HCT116 (cell line): ENCODE data around the gene DHFR2. TPM values are rescaled to one million over a fixed set of nuclear protein-coding genes. Genes with fewer than 3 reads are reported as not detected.

Experiments used
- ATAC-seq: fragments of 200-7000 bp; cut with Tn5 transposase; 2 replicates; pipeline ENCODE4 v1.9.1; 2020; ENCODE audit warnings: mild to moderate bottlenecking, moderate library complexity
- BruUV-seq: library from RNA; stranded (reverse); fragments of 400-500 nt; replicated peaks from 2 replicates; lab custom pipeline; 2021; lab: Mats Ljungman, UMichigan
- CTCF ChIA-PET: fragments of 300-600 bp; sonication (Branson Sonifier 250); formaldehyde crosslinking; loops from one replicate; lab custom pipeline; 2021; ENCODE audit warnings: antibody characterized with exemption; lab: Charles Lee
- POLR2A ChIA-PET: fragments of 300-600, 350-600 bp; sonication (Branson Sonifier 250); formaldehyde crosslinking; loops from one replicate; lab custom pipeline; 2021; ENCODE audit warnings: antibody characterized with exemption; lab: Charles Lee
- RAD21 ChIA-PET, 2 experiments: fragments of 300-600 bp; sonication (Branson Sonifier 250); formaldehyde crosslinking; loops; one replicate each; lab custom pipeline; 2023; ENCODE audit warnings: low total read pairs in 2 of 2; ENCODE audit not compliant: uncharacterized antibody in 2 of 2, unreplicated experiment in 2 of 2, low non-redundant PET in 1 of 2; lab: Charles Lee
- DNase-seq: peaks from one replicate; pipeline ENCODE4 v3.0.0-alpha.2; 2010; ENCODE audit warnings: low read depth, low spot score
- H2AFZ ChIP-seq: fragments of 200-600 bp; shearing (Covaris generic), sonication (generic); 2 replicates; pipeline ENCODE4 v1.6.1; 2017; ENCODE audit warnings: low read depth, mixed run types, mixed read lengths, antibody characterized with exemption, low read length; ENCODE audit not compliant: poor library complexity, severe bottlenecking
- H3K27ac ChIP-seq: 2 replicates; pipeline ENCODE4 v1.5.1; 2012; ENCODE audit warnings: low read depth, low read length
- H3K27me3 ChIP-seq: fragments of 200-600 bp; sonication (generic); 2 replicates; pipeline ENCODE4 v1.6.1; 2016; ENCODE audit warnings: mixed run types, low read length, mixed read lengths; ENCODE audit not compliant: insufficient read depth
- H3K36me3 ChIP-seq, 2 experiments: fragments of 200-500 bp in 1 of 2; fragments of 200-600 bp in 1 of 2; sonication (Bioruptor generic) in 1 of 2; sonication (generic) in 1 of 2; 2 replicates each; pipeline versions ENCODE4 v1.5.1 to v1.6.1; 2014 to 2016; ENCODE audit warnings: low read length in 2 of 2, inconsistent platforms in 1 of 2, mixed read lengths in 1 of 2, mixed run types in 1 of 2; ENCODE audit not compliant: insufficient read depth in 2 of 2, control insufficient read depth in 1 of 2
- H3K4me1 ChIP-seq, 2 experiments: fragments of 200-600 bp in 1 of 2; sonication (generic) in 1 of 2; 2 replicates each; pipeline versions ENCODE4 v1.5.1 to v1.6.1; 2012 to 2017; ENCODE audit warnings: low read length in 2 of 2, inconsistent platforms in 1 of 2, mild to moderate bottlenecking in 1 of 2, mixed read lengths in 1 of 2, mixed run types in 1 of 2, moderate library complexity in 1 of 2; ENCODE audit not compliant: insufficient read depth in 2 of 2, control insufficient read depth in 1 of 2
- H3K4me2 ChIP-seq: fragments of 200-600 bp; sonication (generic); 2 replicates; pipeline ENCODE4 v1.6.1; 2017; ENCODE audit warnings: mixed run types, low read length, mixed read lengths
- H3K4me3 ChIP-seq, 2 experiments: fragments of 200-600 bp in 1 of 2; sonication (generic) in 1 of 2; replicated peaks in 1 of 2; 2 replicates each; pipeline ENCODE4 v1.5.1; 2011 to 2016; ENCODE audit warnings: low read length in 2 of 2, control low read depth in 1 of 2, low read depth in 1 of 2, mild to moderate bottlenecking in 1 of 2, mixed read lengths in 1 of 2, mixed run types in 1 of 2
- H3K79me2 ChIP-seq: fragments of 200-600 bp; sonication (generic); 2 replicates; pipeline ENCODE4 v1.6.1; 2017; ENCODE audit warnings: mild to moderate bottlenecking, mixed run types, low read length, moderate library complexity, mixed read lengths; ENCODE audit not compliant: insufficient read depth
- H3K9ac ChIP-seq: fragments of 200-600 bp; sonication (generic); 2 replicates; pipeline ENCODE4 v1.6.1; 2016; ENCODE audit warnings: low read length, mixed read lengths
- H3K9me2 ChIP-seq: fragments of 200-600 bp; sonication (generic), shearing (Covaris generic); 2 replicates; pipeline ENCODE4 v1.6.1; 2017; ENCODE audit warnings: mixed run types, mild to moderate bottlenecking, moderate library complexity; ENCODE audit not compliant: insufficient read depth
- H3K9me3 ChIP-seq, 2 experiments: fragments of 200-500 bp in 1 of 2; fragments of 200-600 bp in 1 of 2; sonication (Bioruptor generic) in 1 of 2; sonication (generic) in 1 of 2; 2 replicates each; pipeline ENCODE4 v1.6.1; 2014 to 2017; ENCODE audit warnings: low read length in 2 of 2, mixed read lengths in 2 of 2, inconsistent platforms in 1 of 2, low read depth in 1 of 2, mild to moderate bottlenecking in 1 of 2, mixed run types in 1 of 2, moderate library complexity in 1 of 2; ENCODE audit not compliant: control insufficient read depth in 1 of 2, insufficient read depth in 1 of 2
- H4K20me1 ChIP-seq: fragments of 200-600 bp; sonication (generic), shearing (Covaris generic); 2 replicates; pipeline ENCODE4 v1.6.1; 2017; ENCODE audit warnings: mixed run types, mild to moderate bottlenecking, moderate library complexity; ENCODE audit not compliant: insufficient read depth
- CEBPB ChIP-seq: IDR thresholded peaks from 2 replicates; pipeline ENCODE4 v1.6.1; 2012; ENCODE audit warnings: low read depth
- ELF1 ChIP-seq: IDR thresholded peaks from 2 replicates; pipeline ENCODE4 v1.6.1; 2012; ENCODE audit warnings: low read depth, borderline replicate concordance
- EZH2phosphoT487 ChIP-seq: fragments of 200-600 bp; IDR thresholded peaks from 2 replicates; pipeline ENCODE4 v1.6.1; 2018; ENCODE audit warnings: antibody characterized with exemption, borderline replicate concordance
- FOSL1 ChIP-seq: IDR thresholded peaks from 2 replicates; pipeline ENCODE4 v1.6.1; 2012; ENCODE audit warnings: low read depth
- MAX ChIP-seq: IDR thresholded peaks from 2 replicates; pipeline ENCODE4 v1.6.1; 2012
- POLR2A ChIP-seq: IDR thresholded peaks from 2 replicates; pipeline ENCODE4 v1.7.0; 2011; ENCODE audit warnings: borderline replicate concordance; ENCODE audit not compliant: insufficient read depth, insufficient read length; ENCODE audit errors: extremely low read depth
- RAD21 ChIP-seq: IDR thresholded peaks from 2 replicates; pipeline ENCODE4 v1.6.1; 2012; ENCODE audit warnings: low read depth, mild to moderate bottlenecking
- REST ChIP-seq: IDR thresholded peaks from 2 replicates; pipeline ENCODE4 v1.6.1; 2012; ENCODE audit warnings: low read depth
- SIN3A ChIP-seq: IDR thresholded peaks from 2 replicates; pipeline ENCODE4 v1.6.1; 2012; ENCODE audit warnings: low read depth
- SRF ChIP-seq: IDR thresholded peaks from 2 replicates; pipeline ENCODE4 v1.6.1; 2012; ENCODE audit warnings: low read depth
- ZBTB33 ChIP-seq: IDR thresholded peaks from 2 replicates; pipeline ENCODE4 v1.6.1; 2011; ENCODE audit warnings: mild to moderate bottlenecking, low read length, moderate library complexity; ENCODE audit not compliant: insufficient replicate concordance; ENCODE audit errors: extremely low read depth
- intact Hi-C: fragments of 100-400 bp; cut with micrococcal nuclease; formaldehyde crosslinking; loops from 2 replicates; pipeline ENCODE4 v1.10.0; 2022
- total RNA-seq: library from RNA; stranded (reverse); gene quantifications from one replicate; pipeline ENCODE4 v1.2.1, GENCODE V29; 2021; ENCODE audit not compliant: unreplicated experiment
- TF ChIP-seq, protein P1 (sequence below), 3 experiments: fragments of 200-600 bp in 1 of 3; sonication (generic) in 1 of 3; IDR thresholded peaks in 2 of 3; conservative IDR thresholded peaks in 1 of 3; 2 replicates each; pipeline ENCODE4 v1.5.1; 2012 to 2017; ENCODE audit warnings: low read depth in 2 of 3, low read length in 2 of 3, antibody characterized with exemption in 1 of 3, borderline replicate concordance in 1 of 3, control low read depth in 1 of 3, mild to moderate bottlenecking in 1 of 3, mixed read lengths in 1 of 3, mixed run types in 1 of 3, moderate library complexity in 1 of 3; ENCODE audit not compliant: insufficient read depth in 1 of 3

DHFR2 gene
- total RNA-seq, 1 experiment from 2014 or later, result 1.8 TPM

GRCh38 chr3:94009608-94010007, 53.1 kb downstream of the DHFR2 start:
- H3K4me3 ChIP-seq, result no peak overlapping the region
- RAD21 ChIA-PET, result no interaction called here
- no peak for ATAC-seq
- TF ChIP-seq MAX (no peak), EZH2phosphoT487 (no peak), ELF1 (no peak), RAD21 (no peak), SIN3A (no peak)
- no peak overlapping the region for H2AFZ ChIP-seq
- intact Hi-C loops, result no loop called here
- no TSS peak for BruUV-seq
- H3K9me2 ChIP-seq, result no peaks in the 10 kb centered on the region
- DNase-seq, result no peak
- H3K9ac ChIP-seq, result no peak overlapping the region
- H4K20me1 ChIP-seq, result no peaks in the 10 kb centered on the region
- H3K79me2 ChIP-seq, result no peaks in the 10 kb centered on the region
- H3K36me3 ChIP-seq, result no peaks in the 10 kb centered on the region
- CTCF ChIA-PET, result interaction anchor here (1.0 to 1.5 kb wide), 2 partner anchors 8 to 60 kb away, joined by 3 to 4 read pairs; no protein-coding TSS in a partner anchor
- no peak overlapping the region for H3K4me2 ChIP-seq
- no peaks in the 10 kb centered on the region for H3K27me3 ChIP-seq
- POLR2A ChIA-PET, result no interaction called here
- H3K27ac ChIP-seq, result no peak overlapping the region
- H3K4me1 ChIP-seq, result no peaks in the 10 kb centered on the region
- no peaks in the 10 kb centered on the region for H3K9me3 ChIP-seq

GRCh38 chr3:94008253-94008652, 54.5 kb downstream of the DHFR2 start:
- H3K9ac ChIP-seq, result no peak overlapping the region
- no peak overlapping the region for H3K27ac ChIP-seq
- no peaks in the 10 kb centered on the region for H4K20me1 ChIP-seq
- H3K36me3 ChIP-seq, result no peaks in the 10 kb centered on the region
- ChIA-PET RAD21 (no interaction called here), CTCF (no interaction called here), POLR2A (interaction anchor here (0.7 kb wide), 1 partner anchor 62 kb away, joined by 3 read pairs; no protein-coding TSS in a partner anchor)
- intact Hi-C loops, result no loop called here
- H3K27me3 ChIP-seq, result no peaks in the 10 kb centered on the region
- no peak for ATAC-seq
- no peak overlapping the region for H3K4me2 ChIP-seq
- DNase-seq, result no peak
- BruUV-seq, result no TSS peak
- no peaks in the 10 kb centered on the region for H3K9me2 ChIP-seq
- H3K79me2 ChIP-seq, result no peaks in the 10 kb centered on the region
- no peak overlapping the region for H3K4me3 ChIP-seq
- no peak overlapping the region for H2AFZ ChIP-seq
- H3K4me1 ChIP-seq, result 0 out of 4 replicates have a peak, but pooled peaks cover 0 to 2% of the 10 kb centered on the region in 2 experiments
- H3K9me3 ChIP-seq, result no peaks in the 10 kb centered on the region
- no peak for TF ChIP-seq SRF
- TF ChIP-seq CEBPB, result no peak
- TF ChIP-seq POLR2A, result no peak
- TF ChIP-seq FOSL1, result no peak
- no peak for TF ChIP-seq MAX
- TF ChIP-seq ZBTB33, result no peak
- TF ChIP-seq REST, result no peak
- TF ChIP-seq, protein P1, sequence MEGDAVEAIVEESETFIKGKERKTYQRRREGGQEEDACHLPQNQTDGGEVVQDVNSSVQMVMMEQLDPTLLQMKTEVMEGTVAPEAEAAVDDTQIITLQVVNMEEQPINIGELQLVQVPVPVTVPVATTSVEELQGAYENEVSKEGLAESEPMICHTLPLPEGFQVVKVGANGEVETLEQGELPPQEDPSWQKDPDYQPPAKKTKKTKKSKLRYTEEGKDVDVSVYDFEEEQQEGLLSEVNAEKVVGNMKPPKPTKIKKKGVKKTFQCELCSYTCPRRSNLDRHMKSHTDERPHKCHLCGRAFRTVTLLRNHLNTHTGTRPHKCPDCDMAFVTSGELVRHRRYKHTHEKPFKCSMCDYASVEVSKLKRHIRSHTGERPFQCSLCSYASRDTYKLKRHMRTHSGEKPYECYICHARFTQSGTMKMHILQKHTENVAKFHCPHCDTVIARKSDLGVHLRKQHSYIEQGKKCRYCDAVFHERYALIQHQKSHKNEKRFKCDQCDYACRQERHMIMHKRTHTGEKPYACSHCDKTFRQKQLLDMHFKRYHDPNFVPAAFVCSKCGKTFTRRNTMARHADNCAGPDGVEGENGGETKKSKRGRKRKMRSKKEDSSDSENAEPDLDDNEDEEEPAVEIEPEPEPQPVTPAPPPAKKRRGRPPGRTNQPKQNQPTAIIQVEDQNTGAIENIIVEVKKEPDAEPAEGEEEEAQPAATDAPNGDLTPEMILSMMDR (IDR thresholded peaks at IDR 0.05 in 2 of 3, conservative IDR thresholded peaks at IDR 0.05 in 1 of 3; ENCODE audit: borderline replicate concordance in 1 of 3, insufficient read depth in 1 of 3, low read depth in 2 of 3, low read length in 2 of 3), result no peak
- TF ChIP-seq RAD21, result no peak
